Prostate gland (tissue), 2 donors: Measurements from ENCODE around the gene ANKRD44.

Experiments
- POLR2A ChIP-seq: fragments of 450-650 bp; IDR thresholded peaks from one replicate; pipeline ENCODE4 v1.6.1; 2016; ENCODE audit warnings: antibody characterized with exemption, mild to moderate bottlenecking
- TF ChIP-seq, protein P1 (sequence below), 4 experiments: fragments of 200-600 bp in 2 of 4; fragments of 450-650 bp in 2 of 4; sonication (generic) in 2 of 4; IDR thresholded peaks; 1 replicate in 3 of 4; 2 replicates in 1 of 4; pipeline ENCODE4 v1.5.1; 2016 to 2019; ENCODE audit warnings: antibody characterized with exemption in 4 of 4, mild to moderate bottlenecking in 2 of 4, moderate library complexity in 2 of 4

DNA sequence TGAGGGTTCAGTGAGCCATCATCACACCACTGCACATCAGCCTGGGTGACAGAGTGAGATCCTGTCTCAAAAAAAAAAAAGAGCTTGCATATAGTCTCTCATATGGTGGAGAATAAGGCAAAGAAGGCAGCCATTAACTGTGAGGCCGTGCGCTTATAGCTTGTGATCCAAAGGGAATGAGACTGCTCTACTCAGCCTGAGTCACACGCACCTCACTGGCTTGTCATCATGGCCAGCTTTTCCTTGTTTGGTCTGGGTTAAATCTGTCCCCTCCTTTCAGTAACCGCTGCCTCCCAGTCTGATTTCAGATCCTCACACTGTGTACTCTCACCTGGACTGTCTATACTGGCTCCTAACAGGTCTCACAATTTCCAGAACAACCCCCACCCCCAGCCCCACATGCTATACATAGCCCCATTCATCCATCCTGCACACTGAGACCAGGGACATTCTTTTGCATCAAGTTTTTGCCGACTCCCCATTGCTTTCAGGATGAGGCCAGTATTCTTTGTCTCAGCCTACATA lies 35.3 kb upstream of the ANKRD44 start:
- TF ChIP-seq, protein P1, sequence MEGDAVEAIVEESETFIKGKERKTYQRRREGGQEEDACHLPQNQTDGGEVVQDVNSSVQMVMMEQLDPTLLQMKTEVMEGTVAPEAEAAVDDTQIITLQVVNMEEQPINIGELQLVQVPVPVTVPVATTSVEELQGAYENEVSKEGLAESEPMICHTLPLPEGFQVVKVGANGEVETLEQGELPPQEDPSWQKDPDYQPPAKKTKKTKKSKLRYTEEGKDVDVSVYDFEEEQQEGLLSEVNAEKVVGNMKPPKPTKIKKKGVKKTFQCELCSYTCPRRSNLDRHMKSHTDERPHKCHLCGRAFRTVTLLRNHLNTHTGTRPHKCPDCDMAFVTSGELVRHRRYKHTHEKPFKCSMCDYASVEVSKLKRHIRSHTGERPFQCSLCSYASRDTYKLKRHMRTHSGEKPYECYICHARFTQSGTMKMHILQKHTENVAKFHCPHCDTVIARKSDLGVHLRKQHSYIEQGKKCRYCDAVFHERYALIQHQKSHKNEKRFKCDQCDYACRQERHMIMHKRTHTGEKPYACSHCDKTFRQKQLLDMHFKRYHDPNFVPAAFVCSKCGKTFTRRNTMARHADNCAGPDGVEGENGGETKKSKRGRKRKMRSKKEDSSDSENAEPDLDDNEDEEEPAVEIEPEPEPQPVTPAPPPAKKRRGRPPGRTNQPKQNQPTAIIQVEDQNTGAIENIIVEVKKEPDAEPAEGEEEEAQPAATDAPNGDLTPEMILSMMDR (IDR thresholded peaks at IDR 0.05): no peak
- no peak for TF ChIP-seq POLR2A
